OCI-LY1 (cell line): Measurements from ENCODE around the gene PTPRCAP.

Experiments
- EZH2 ChIP-seq: fragments of 200-600 bp; sonication (generic), shearing (Covaris generic); IDR thresholded peaks from 2 replicates; pipeline ENCODE4 v1.8.0; 2017; ENCODE audit warnings: borderline replicate concordance, mixed run types, mild to moderate bottlenecking, antibody characterized with exemption, low read length, moderate library complexity, mixed read lengths
- TF ChIP-seq, protein P1 (sequence below): fragments of 200-600 bp; sonication (generic), shearing (Covaris generic); IDR thresholded peaks from 2 replicates; pipeline ENCODE4 v1.5.1; 2017; ENCODE audit warnings: mild to moderate bottlenecking, antibody characterized with exemption, low read length, moderate library complexity, mixed read lengths

GRCh38 chr11:67432655-67433349 lies 4.7 kb downstream of the PTPRCAP start:
- TF ChIP-seq, protein P1, sequence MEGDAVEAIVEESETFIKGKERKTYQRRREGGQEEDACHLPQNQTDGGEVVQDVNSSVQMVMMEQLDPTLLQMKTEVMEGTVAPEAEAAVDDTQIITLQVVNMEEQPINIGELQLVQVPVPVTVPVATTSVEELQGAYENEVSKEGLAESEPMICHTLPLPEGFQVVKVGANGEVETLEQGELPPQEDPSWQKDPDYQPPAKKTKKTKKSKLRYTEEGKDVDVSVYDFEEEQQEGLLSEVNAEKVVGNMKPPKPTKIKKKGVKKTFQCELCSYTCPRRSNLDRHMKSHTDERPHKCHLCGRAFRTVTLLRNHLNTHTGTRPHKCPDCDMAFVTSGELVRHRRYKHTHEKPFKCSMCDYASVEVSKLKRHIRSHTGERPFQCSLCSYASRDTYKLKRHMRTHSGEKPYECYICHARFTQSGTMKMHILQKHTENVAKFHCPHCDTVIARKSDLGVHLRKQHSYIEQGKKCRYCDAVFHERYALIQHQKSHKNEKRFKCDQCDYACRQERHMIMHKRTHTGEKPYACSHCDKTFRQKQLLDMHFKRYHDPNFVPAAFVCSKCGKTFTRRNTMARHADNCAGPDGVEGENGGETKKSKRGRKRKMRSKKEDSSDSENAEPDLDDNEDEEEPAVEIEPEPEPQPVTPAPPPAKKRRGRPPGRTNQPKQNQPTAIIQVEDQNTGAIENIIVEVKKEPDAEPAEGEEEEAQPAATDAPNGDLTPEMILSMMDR, result no peak
- TF ChIP-seq EZH2, result no peak
